HTERT RPE-1 (cell line): Measurements from ENCODE around the gene FAM107B.
"Not testable (repeated sequence)": the region's sequence is repeated elsewhere in the genome, so short reads cannot be mapped to it uniquely, and the experiment has no call there.

Experiments used
- in situ Hi-C: fragments of 300-500 bp; cut with MboI; formaldehyde crosslinking; loops from 4 replicates; pipeline ENCODE4 v1.14.3; 2020; ENCODE audit warnings: low sequenced_read_pairs

FAM107B gene

GRCh38 chr10:14696821-14697220, 77.9 kb downstream of the FAM107B start:
- in situ Hi-C loops, result no loop called here

- in situ Hi-C loops, result no loop called here
These were observed 78.7 kb downstream of the FAM107B start for GRCh38 chr10:14695847-14696480.

GRCh38 chr10:14693891-14694290, 80.8 kb downstream of the FAM107B start:
- in situ Hi-C loops, result no loop called here

GRCh38 chr10:14692344-14693076, 82.2 kb downstream of the FAM107B start:
- in situ Hi-C loops, result no loop called here

- in situ Hi-C loops, result no loop called here
These were observed 83.3 kb downstream of the FAM107B start for GRCh38 chr10:14691359-14691758.

- in situ Hi-C loops, result no loop called here
These were observed 86.1 kb downstream of the FAM107B start for GRCh38 chr10:14688606-14689005.

GRCh38 chr10:14688189-14688588, 86.5 kb downstream of the FAM107B start:
- in situ Hi-C loops, result not testable (repeated sequence)

GRCh38 chr10:14687340-14687739, 87.4 kb downstream of the FAM107B start:
- in situ Hi-C loops, result no loop called here

- in situ Hi-C loops, result no loop called here
These were observed 88.3 kb downstream of the FAM107B start for GRCh38 chr10:14686356-14686755.

GRCh38 chr10:14684354-14684753, 90.3 kb downstream of the FAM107B start:
- in situ Hi-C loops, result no loop called here

GRCh38 chr10:14683256-14683655, 91.4 kb downstream of the FAM107B start:
- in situ Hi-C loops, result no loop called here

GRCh38 chr10:14681802-14682201, 92.9 kb downstream of the FAM107B start:
- in situ Hi-C loops, result no loop called here

GRCh38 chr10:14681305-14681704, 93.4 kb downstream of the FAM107B start:
- in situ Hi-C loops, result no loop called here

- in situ Hi-C loops, result no loop called here
These were observed 96.1 kb downstream of the FAM107B start for GRCh38 chr10:14678637-14679036.

- in situ Hi-C loops, result no loop called here
These were observed 98.0 kb downstream of the FAM107B start for GRCh38 chr10:14676732-14677131.

GRCh38 chr10:14674376-14675050, 100.2 kb downstream of the FAM107B start:
- in situ Hi-C loops, result no loop called here

GRCh38 chr10:14673189-14673861, 101.4 kb downstream of the FAM107B start:
- in situ Hi-C loops, result no loop called here

GRCh38 chr10:14671386-14671831, 103.3 kb downstream of the FAM107B start:
- in situ Hi-C loops, result no loop called here

GRCh38 chr10:14670551-14671240, 104.0 kb downstream of the FAM107B start:
- in situ Hi-C loops, result no loop called here

- in situ Hi-C loops, result no loop called here
These were observed 105.1 kb downstream of the FAM107B start for GRCh38 chr10:14669576-14669975.

GRCh38 chr10:14667781-14668180, 106.9 kb downstream of the FAM107B start:
- in situ Hi-C loops, result no loop called here
